Right lobe of liver (tissue), 4 donors: Measurements from ENCODE around the gene PRDM4.

Experiments
- CTCF ChIP-seq, 4 donors: fragments of 200-600 bp in 3 of 4; fragments of 450-650 bp in 1 of 4; IDR thresholded peaks; one replicate each; pipeline versions ENCODE4 v1.5.1 to v1.8.0; 2016 to 2022; ENCODE audit warnings: antibody characterized with exemption in 4 of 4, mild to moderate bottlenecking in 2 of 4
- POLR2A ChIP-seq: fragments of 450-650 bp; IDR thresholded peaks from one replicate; pipeline ENCODE4 v1.6.1; 2017; ENCODE audit warnings: antibody characterized with exemption, mild to moderate bottlenecking
- donor health status: DM: no; HTN: no; CAD: no.
- donor health status: DM: no; HTN: no; CAD: no.
- donor health status: DM: no; HTN: yes; CAD: no.

GRCh38 chr12:107788281-107788680, 27.3 kb upstream of the PRDM4 start:
- TF ChIP-seq CTCF (IDR thresholded peaks at IDR 0.05) (no peak), POLR2A (no peak)
